ENCODE measurements around the gene GAMT.

DNA sequence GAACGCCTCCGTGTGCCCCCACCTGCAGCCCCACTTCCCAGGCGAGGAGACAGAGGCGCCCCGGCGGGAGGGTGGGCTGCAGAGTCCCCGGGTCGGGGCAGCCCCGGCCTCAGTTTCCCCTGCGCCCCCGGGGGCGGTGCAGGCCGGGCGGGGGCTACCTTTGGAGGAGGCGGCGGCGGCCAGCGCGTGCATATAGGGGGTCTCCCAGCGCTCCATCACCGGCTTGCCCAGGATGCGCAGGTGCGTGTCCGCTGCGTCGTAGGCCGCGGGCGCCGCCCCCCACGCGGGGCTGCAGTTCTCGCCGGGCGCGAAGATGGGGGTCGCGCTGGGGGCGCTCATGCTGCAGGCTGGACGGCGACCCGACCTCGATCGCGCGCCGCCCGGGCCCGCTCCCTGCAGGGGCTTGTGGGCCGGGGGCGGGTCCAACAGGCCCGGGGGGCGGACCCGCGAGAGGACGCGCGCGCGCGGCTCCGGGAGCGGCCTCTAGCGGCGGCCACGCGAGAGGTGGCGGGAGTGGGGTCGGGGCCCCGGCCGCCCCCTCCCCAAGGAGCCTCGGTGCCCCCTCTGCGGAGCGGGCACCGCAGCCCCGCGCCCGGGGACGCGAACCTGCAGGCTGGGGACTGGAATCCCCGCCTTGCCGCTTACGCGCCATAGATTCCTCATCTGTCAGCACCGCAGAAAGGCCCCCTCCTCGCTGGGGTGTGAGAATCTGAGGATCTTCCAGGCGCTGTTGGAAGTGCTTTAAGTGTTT lies at the start of gene GAMT:
- TF ChIP-seq GATA2 (IDR thresholded peaks at IDR 0.05; ENCODE audit: low read depth, low read length) (no peak), GATA3 (IDR thresholded peaks at IDR 0.05; ENCODE audit: low read depth, low read length) (no peak)
